GM12874 (cell line): ENCODE data around the gene SLC39A1.

Source experiments
- CTCF ChIP-seq: IDR thresholded peaks from 2 replicates; pipeline ENCODE4 v1.5.1; 2011; ENCODE audit warnings: low read depth, mild to moderate bottlenecking, control low read depth, low read length, moderate library complexity; ENCODE audit not compliant: insufficient read depth

SLC39A1 gene

DNA sequence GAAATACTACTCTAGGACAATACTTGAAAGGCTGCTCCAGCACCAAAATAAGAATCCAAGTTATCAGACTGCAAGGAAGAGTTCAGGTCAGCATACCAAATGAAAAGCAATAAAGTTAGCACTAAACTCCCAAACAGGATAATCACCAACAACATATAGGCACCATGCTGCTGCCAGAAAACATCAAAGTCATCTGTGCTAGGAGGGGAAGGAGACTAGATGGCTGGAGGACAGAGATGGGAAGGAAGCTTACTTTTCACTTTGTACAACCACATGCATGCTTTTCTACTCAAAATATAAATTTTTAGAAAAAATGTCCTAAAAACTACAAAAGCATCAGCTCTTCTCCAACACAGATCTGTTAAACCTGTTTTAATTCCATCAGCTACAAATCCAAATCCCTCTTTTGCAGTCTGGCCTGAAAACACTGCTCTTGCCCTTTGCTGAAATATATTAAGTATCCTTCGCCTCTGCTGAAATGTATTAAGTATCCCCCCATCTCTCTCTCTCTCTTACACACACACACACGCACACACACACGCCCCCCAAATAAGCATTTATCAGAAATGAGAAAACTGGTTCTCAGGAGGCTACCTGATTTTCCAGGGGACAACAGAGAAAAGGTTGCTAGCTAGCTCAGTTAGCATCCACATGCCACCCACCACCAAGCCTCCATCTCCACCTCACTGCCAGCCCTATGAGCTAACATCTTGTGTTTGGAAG is 42.1 kb downstream of the SLC39A1 start:
- no peak for TF ChIP-seq CTCF

GRCh38 chr1:153919876-153920852 is 43.2 kb downstream of the SLC39A1 start:
- peak; percentile 30; the same call in 1 of the 2 replicates for TF ChIP-seq CTCF

DNA sequence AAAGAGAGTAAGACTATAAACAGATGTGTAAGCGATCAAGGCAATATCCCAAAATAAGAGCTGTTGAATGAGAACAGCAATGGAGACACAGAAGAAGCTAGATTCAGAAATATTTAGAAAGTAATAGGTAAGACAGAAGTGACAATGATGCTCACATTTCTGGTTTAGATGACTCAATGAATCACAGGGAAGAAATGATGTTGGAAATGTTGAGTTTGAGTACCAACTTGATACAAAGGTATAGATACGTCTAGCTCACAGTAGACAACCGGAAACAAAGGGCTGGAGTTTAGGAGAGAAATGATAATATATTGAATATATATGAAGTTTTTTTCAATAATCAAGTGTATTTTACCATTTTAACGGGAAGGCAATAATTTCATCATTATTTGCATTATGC is 47.0 kb downstream of the SLC39A1 start:
- no peak for TF ChIP-seq CTCF

DNA sequence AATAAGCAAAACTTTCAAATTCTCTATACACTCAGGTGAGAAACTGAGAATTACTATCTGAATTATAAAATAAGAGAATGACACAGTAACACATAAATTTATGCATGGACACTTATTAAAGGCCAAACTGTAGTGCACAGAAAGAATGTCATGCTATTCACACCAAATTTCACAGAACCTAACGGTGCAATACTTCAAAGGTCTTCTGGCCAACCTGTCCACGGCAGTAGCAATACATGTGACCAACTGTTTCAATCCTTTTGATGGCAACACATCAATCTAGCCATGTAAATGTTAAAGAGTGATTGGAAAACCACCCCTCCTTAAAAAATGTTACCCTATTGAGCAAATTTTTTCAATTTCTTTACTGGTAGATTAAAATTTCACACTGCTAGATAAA is 51.0 kb downstream of the SLC39A1 start:
- no peak for TF ChIP-seq CTCF
